HL-60 (cell line): ENCODE results near the gene SETD1B.

Experiments
- CTCF ChIP-seq: IDR thresholded peaks from one replicate; pipeline ENCODE4 v1.5.1; 2011; ENCODE audit warnings: low read length, control low read depth, inconsistent platforms; ENCODE audit not compliant: insufficient read depth
- GABPA ChIP-seq: IDR thresholded peaks from 2 replicates; pipeline ENCODE4 v1.6.1; 2012; ENCODE audit warnings: low read depth
- POLR2AphosphoS5 ChIP-seq: IDR thresholded peaks from 2 replicates; pipeline ENCODE4 v1.6.1; 2012; ENCODE audit warnings: low read depth

- TF ChIP-seq CTCF (no peak), GABPA (no peak), POLR2AphosphoS5 (no peak)
These were observed 22.3 kb upstream of the SETD1B start for GRCh38 chr12:121781484-121781997.
